ENCODE results near the gene LAMTOR4.

DNA sequence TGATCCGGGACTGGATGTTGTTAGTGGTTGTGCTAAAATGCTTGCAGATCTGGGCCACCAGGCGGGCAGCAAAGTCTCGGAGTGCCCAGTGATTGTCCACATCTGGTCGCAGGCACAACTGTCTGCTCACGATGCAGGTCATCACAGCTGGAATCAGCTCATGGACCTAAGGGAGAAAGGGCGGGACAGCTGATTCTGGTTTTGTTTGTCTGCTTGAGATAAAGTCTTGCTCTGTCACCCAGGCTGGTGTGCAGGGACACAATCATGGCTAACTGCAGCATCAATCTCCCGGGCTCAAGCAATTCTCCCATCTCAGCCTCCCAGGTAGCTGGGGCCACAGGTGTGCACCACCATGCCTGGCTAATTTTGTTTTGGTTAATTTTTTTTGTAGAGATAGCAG is 37.6 kb upstream of the LAMTOR4 start:
- TF ChIP-seq, protein P1, sequence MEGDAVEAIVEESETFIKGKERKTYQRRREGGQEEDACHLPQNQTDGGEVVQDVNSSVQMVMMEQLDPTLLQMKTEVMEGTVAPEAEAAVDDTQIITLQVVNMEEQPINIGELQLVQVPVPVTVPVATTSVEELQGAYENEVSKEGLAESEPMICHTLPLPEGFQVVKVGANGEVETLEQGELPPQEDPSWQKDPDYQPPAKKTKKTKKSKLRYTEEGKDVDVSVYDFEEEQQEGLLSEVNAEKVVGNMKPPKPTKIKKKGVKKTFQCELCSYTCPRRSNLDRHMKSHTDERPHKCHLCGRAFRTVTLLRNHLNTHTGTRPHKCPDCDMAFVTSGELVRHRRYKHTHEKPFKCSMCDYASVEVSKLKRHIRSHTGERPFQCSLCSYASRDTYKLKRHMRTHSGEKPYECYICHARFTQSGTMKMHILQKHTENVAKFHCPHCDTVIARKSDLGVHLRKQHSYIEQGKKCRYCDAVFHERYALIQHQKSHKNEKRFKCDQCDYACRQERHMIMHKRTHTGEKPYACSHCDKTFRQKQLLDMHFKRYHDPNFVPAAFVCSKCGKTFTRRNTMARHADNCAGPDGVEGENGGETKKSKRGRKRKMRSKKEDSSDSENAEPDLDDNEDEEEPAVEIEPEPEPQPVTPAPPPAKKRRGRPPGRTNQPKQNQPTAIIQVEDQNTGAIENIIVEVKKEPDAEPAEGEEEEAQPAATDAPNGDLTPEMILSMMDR (IDR thresholded peaks at IDR 0.05) = no peak
- no peak for TF ChIP-seq POLR2A (IDR thresholded peaks at IDR 0.05)

Data from adrenal gland (tissue), 5 donors.